HEK293T (cell line): ENCODE data around the gene DYNC1I1.

Source experiments
- FOXM1 ChIP-seq: fragments of 450-650 bp; IDR thresholded peaks from 2 replicates; pipeline ENCODE4 v1.6.1; 2017; ENCODE audit warnings: mild to moderate bottlenecking, borderline replicate concordance
- NFRKB ChIP-seq: fragments of 450-650 bp; IDR thresholded peaks from 2 replicates; pipeline ENCODE4 v1.6.1; 2016; ENCODE audit warnings: mild to moderate bottlenecking, moderate library complexity
- SP1 ChIP-seq: fragments of 450-650 bp; IDR thresholded peaks from 2 replicates; pipeline ENCODE4 v1.6.1; 2017
- ZNF384 ChIP-seq: fragments of 450-650 bp; IDR thresholded peaks from 2 replicates; pipeline ENCODE4 v1.6.1; 2016

GRCh38 chr7:95989301-95989700 is 216.9 kb downstream of the DYNC1I1 start:
- TF ChIP-seq FOXM1 (no peak), SP1 (no peak), ZNF384 (no peak), NFRKB (no peak)
